WTC11 (cell line): ENCODE measurements around the gene NAALADL2.

Source experiments
- ATF2 ChIP-seq: sonication (generic); formaldehyde crosslinking; IDR thresholded peaks from 2 replicates; pipeline ENCODE4 v1.8.1; 2022; ENCODE audit warnings: low read depth, missing genetic modification reagents, borderline replicate concordance
- CTCF ChIP-seq: fragments of 200-600 bp; IDR thresholded peaks from 2 replicates; pipeline ENCODE4 v1.8.0; 2022; ENCODE audit warnings: antibody characterized with exemption
- ETV6 ChIP-seq: sonication (generic); formaldehyde crosslinking; IDR thresholded peaks from 2 replicates; pipeline ENCODE4 v1.8.1; 2022; ENCODE audit warnings: mild to moderate bottlenecking, missing genetic modification reagents
- GABPB1 ChIP-seq: sonication (generic); formaldehyde crosslinking; IDR thresholded peaks from 2 replicates; pipeline ENCODE4 v1.8.1; 2023; ENCODE audit warnings: mild to moderate bottlenecking, missing genetic modification reagents
- IRF1 ChIP-seq: sonication (generic); formaldehyde crosslinking; IDR thresholded peaks from 2 replicates; pipeline ENCODE4 v1.8.0; 2023; ENCODE audit warnings: missing genetic modification reagents
- IRF2 ChIP-seq: sonication (generic); formaldehyde crosslinking; IDR thresholded peaks from 2 replicates; pipeline ENCODE4 v1.8.0; 2022; ENCODE audit warnings: low read depth, missing genetic modification reagents, borderline replicate concordance
- KAT7 ChIP-seq: sonication (generic); formaldehyde crosslinking; IDR thresholded peaks from 2 replicates; pipeline ENCODE4 v1.8.1; 2023; ENCODE audit warnings: missing genetic modification reagents, mild to moderate bottlenecking, borderline replicate concordance
- MAX ChIP-seq: sonication (generic); formaldehyde crosslinking; IDR thresholded peaks from 2 replicates; pipeline ENCODE4 v1.8.0; 2022; ENCODE audit warnings: mild to moderate bottlenecking, missing genetic modification reagents
- NFYB ChIP-seq: sonication (generic); formaldehyde crosslinking; conservative IDR thresholded peaks from 2 replicates; pipeline ENCODE4 v1.8.0; 2022; ENCODE audit warnings: low read depth, missing genetic modification reagents
- SP1 ChIP-seq: sonication (generic); formaldehyde crosslinking; conservative IDR thresholded peaks from 2 replicates; pipeline ENCODE4 v1.8.1; 2022; ENCODE audit warnings: missing genetic modification reagents
- TCF7 ChIP-seq: sonication (generic); formaldehyde crosslinking; IDR thresholded peaks from 2 replicates; pipeline ENCODE4 v1.8.0; 2022; ENCODE audit warnings: mild to moderate bottlenecking, low read depth, missing genetic modification reagents, moderate library complexity
- ZNF671 ChIP-seq: fragments of 250-450 bp; sonication (Bioruptor Pico); IDR thresholded peaks from 2 replicates; pipeline ENCODE4 v1.8.0; 2021; ENCODE audit warnings: mild to moderate bottlenecking

- TF ChIP-seq ETV6 (CRISPR knock-in tag) = no peak
- TF ChIP-seq IRF2 = no peak
- no peak for TF ChIP-seq ZNF671
- no peak for TF ChIP-seq CTCF
- TF ChIP-seq IRF1 (CRISPR knock-in tag) = no peak
- no peak for TF ChIP-seq GABPB1 (CRISPR knock-in tag)
- TF ChIP-seq TCF7 = no peak
- no peak for TF ChIP-seq ATF2 (CRISPR knock-in tag)
- no peak for TF ChIP-seq SP1 (CRISPR knock-in tag)
- no peak for TF ChIP-seq KAT7
- TF ChIP-seq MAX = no peak
- TF ChIP-seq NFYB (CRISPR knock-in tag) = no peak
These were observed 616.6 kb downstream of the NAALADL2 start for GRCh38 chr3:175475765-175476164.
